Measurements from ENCODE around the gene COX7A2.

DNA sequence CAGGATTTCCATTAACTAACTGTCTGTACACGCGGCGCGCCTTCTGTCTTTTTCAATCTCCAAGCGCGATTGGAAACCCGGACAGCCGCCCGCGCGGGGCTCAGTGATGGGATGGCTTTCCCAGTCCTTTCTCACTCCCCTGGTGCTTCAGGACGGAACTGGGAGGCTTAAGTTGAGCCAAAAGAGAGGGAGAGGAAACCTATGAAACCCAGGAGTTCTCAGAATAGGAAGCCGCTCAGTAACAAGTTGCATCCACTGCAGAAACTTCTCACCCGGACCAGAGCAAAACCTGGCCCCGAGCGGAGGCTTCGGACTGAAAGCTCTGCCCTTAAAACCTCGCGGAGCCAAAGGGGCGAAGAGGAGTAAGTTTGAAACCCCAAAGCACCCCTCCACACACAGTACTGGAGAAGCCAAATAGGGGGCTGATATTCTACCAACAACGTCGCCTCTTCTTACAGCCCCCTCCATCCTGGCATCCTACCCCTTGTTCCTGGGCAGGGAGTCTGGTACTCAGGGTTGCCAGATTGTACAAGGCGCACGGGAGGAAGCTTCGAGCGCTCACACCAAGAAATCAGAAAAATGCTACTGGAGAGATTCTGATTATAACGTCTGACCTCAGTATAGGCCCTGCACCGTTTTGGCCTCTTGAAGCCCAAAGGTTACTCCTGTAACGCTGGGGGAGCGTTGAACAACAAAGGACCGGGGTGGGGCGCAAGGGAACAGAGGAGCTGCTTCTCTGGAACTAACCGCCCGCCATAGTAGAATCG, 36.8 kb downstream of the COX7A2 start:
- TF ChIP-seq POLR2A (IDR thresholded peaks at IDR 0.05) (no peak), CTCF (IDR thresholded peaks at IDR 0.05) (no peak)
